Calu3 (cell line): ENCODE results near the gene TMEM256. TPM values are rescaled to one million over a fixed set of nuclear protein-coding genes. Genes with fewer than 3 reads are reported as not detected.

ENCODE experiments used
- BruUV-seq: library from RNA; stranded (reverse); fragments of 400-500 nt; replicated peaks from 2 replicates; lab custom pipeline; 2021; lab: Mats Ljungman, UMichigan
- CTCF ChIA-PET: fragments of 300-600 bp; sonication (Branson Sonifier 250); formaldehyde crosslinking; loops from one replicate; lab custom pipeline; 2022; ENCODE audit warnings: antibody characterized with exemption; lab: Charles Lee
- DNase-seq: peaks from one replicate; pipeline ENCODE4 v3.0.0; 2022
- H3K27ac Mint-ChIP-seq: one replicate; pipeline ENCODE4 v1.8.0; 2022; ENCODE audit warnings: mixed read lengths; ENCODE audit not compliant: unreplicated experiment
- H3K27me3 Mint-ChIP-seq: one replicate; pipeline ENCODE4 v1.8.0; 2022; ENCODE audit warnings: mixed read lengths; ENCODE audit not compliant: unreplicated experiment
- H3K36me3 Mint-ChIP-seq: one replicate; pipeline ENCODE4 v1.8.0; 2022; ENCODE audit warnings: mild to moderate bottlenecking, moderate library complexity, mixed read lengths; ENCODE audit not compliant: insufficient read depth, unreplicated experiment
- H3K4me1 Mint-ChIP-seq: one replicate; pipeline ENCODE4 v1.8.0; 2022; ENCODE audit warnings: mild to moderate bottlenecking, low read depth, mixed read lengths; ENCODE audit not compliant: unreplicated experiment
- H3K4me3 Mint-ChIP-seq: one replicate; pipeline ENCODE4 v1.8.0; 2022; ENCODE audit warnings: mild to moderate bottlenecking, low read depth, moderate library complexity, mixed read lengths; ENCODE audit not compliant: unreplicated experiment
- H3K9me3 Mint-ChIP-seq: one replicate; pipeline ENCODE4 v1.8.0; 2022; ENCODE audit warnings: low read depth, mixed read lengths; ENCODE audit not compliant: unreplicated experiment
- intact Hi-C: fragments of 100-400 bp; cut with micrococcal nuclease; formaldehyde crosslinking; loops from one replicate; pipeline ENCODE4 v1.10.0; 2022; ENCODE audit not compliant: unreplicated experiment
- total RNA-seq: library from RNA; stranded (reverse); gene quantifications from 2 replicates; pipeline ENCODE4 v1.2.3, GENCODE V29; 2022
- TF ChIP-seq, protein P1 (sequence below): fragments of 200-600 bp; IDR thresholded peaks from one replicate; pipeline ENCODE4 v1.8.0; 2022; ENCODE audit warnings: antibody characterized with exemption; ENCODE audit not compliant: unreplicated experiment

TMEM256 gene
- total RNA-seq, 1 experiment from 2014 or later: 47.8 TPM

DNA sequence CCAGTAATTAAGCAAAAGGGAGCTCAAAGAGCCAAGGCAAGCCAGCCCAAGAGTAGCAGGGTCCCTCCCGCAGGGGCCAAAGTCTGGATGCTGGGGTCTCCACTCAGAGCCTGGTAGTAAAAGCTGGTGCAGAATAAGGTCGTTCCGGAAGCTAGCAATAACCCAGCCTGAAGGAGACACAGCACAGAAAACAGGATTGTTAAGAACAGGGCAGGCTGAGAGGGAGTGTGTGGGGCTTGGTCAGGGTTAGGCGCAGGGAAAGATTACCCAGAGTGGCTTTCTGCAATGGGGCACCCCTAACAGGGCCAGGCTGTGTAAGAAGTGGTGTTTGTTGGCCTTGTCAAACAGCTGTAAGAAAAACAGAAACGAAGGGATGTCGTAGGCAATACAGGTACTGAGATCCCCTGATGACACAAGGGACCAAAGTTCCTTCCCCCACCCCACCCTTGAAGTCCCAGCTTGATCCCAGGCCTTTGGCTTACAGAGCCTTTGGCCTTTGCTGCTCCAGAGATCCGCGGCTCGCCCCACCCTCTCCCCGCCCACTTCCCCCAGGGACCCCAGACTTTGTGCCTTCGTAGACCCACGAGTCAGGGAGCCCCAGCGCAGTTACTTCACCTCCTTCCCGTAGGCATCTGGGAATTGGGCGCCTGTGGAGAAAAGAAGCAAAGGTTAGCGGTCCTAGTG is 712 bp downstream of the TMEM256 start:
- Mint-ChIP-seq H3K27me3 (peaks cover 17% of the 10 kb centered on the region), H3K9me3 (no peaks in the 10 kb centered on the region), H3K4me1 (peaks cover 9% of the 10 kb centered on the region), H3K27ac (no peak overlapping the region), H3K4me3 (peak overlapping the region; percentile 76), H3K36me3 (peaks cover 39% of the 10 kb centered on the region)
- BruUV-seq: TSS peak; percentile 62
- TF ChIP-seq, protein P1, sequence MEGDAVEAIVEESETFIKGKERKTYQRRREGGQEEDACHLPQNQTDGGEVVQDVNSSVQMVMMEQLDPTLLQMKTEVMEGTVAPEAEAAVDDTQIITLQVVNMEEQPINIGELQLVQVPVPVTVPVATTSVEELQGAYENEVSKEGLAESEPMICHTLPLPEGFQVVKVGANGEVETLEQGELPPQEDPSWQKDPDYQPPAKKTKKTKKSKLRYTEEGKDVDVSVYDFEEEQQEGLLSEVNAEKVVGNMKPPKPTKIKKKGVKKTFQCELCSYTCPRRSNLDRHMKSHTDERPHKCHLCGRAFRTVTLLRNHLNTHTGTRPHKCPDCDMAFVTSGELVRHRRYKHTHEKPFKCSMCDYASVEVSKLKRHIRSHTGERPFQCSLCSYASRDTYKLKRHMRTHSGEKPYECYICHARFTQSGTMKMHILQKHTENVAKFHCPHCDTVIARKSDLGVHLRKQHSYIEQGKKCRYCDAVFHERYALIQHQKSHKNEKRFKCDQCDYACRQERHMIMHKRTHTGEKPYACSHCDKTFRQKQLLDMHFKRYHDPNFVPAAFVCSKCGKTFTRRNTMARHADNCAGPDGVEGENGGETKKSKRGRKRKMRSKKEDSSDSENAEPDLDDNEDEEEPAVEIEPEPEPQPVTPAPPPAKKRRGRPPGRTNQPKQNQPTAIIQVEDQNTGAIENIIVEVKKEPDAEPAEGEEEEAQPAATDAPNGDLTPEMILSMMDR: no peak
- intact Hi-C loops: no loop called here
- CTCF ChIA-PET: interaction anchor here (0.6 to 1.4 kb wide), 4 partner anchors 9 to 378 kb away, joined by 3 to 7 read pairs (median 4); partner anchors contain the start of gene PLSCR3
- DNase-seq: no peak

GRCh38 chr17:7398612-7399011 is 5.3 kb downstream of the TMEM256 start:
- no TSS peak for BruUV-seq
- CTCF ChIA-PET: no interaction called here
- Mint-ChIP-seq H3K27me3 (no peaks in the 10 kb centered on the region), H3K9me3 (no peaks in the 10 kb centered on the region), H3K27ac (no peak overlapping the region), H3K36me3 (peaks cover 29% of the 10 kb centered on the region), H3K4me1 (peaks cover 8% of the 10 kb centered on the region), H3K4me3 (no peak overlapping the region)
- intact Hi-C loops: no loop called here
- TF ChIP-seq, protein P1: no peak
- DNase-seq: no peak

GRCh38 chr17:7396147-7396546 is 7.8 kb downstream of the TMEM256 start:
- DNase-seq: no peak
- intact Hi-C loops: no loop called here
- Mint-ChIP-seq H3K9me3 (no peaks in the 10 kb centered on the region), H3K4me1 (peaks cover 8% of the 10 kb centered on the region), H3K27ac (no peak overlapping the region), H3K4me3 (no peak overlapping the region), H3K36me3 (peaks cover 24% of the 10 kb centered on the region), H3K27me3 (no peaks in the 10 kb centered on the region)
- TF ChIP-seq, protein P1: no peak
- CTCF ChIA-PET: no interaction called here
- no TSS peak for BruUV-seq

DNA sequence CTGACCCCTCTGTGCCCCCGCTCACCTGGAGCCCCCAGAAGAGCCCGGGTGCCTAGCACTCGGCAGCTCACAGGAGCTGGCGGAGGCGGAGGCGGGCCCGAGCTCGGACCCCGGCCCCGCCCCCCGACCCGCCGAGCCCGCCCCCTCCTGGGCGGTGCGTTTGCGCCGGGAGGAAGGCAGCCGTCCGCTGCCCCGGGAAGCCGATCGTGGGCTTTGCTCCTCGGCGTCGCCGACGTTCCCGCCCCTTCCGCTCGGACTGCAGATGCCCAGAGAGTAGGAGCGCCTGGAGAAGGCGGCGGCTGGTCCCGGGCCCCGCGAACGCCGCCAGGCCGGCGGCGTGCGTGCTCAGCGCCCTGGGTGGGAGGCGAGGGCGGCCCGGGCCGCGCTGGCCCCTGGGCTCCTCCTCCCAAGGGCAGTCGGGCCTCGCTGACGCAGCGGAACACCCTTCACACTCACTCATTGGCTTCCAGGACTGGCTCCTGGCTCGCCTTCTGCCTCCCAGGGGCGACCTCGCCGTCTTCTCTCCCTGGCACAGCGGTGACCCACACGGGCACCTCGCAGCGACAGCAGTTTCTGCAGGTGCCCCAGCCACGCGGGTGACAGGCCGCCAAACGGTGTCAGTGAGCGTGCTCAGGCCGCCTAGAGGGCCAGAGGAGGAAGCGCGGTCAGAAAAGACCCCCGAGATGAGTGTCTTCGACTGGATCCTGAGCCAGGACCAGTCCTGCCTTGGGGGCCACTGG is 9.3 kb downstream of the TMEM256 start, which contains the start of gene PLSCR3:
TSS of gene PLSCR3 (minus strand) at position 74 of the 740 bp plus-strand sequence. CDS start 415 bp downstream, outside the sequence.
- no TSS peak for BruUV-seq
- Mint-ChIP-seq H3K9me3 (no peaks in the 10 kb centered on the region), H3K27me3 (no peaks in the 10 kb centered on the region), H3K27ac (peak within 1 kb of the TSS; percentile 35), H3K4me3 (peak within 1 kb of the TSS; percentile 82), H3K4me1 (peaks cover 8% of the 10 kb centered on the region), H3K36me3 (peaks cover 20% of the 10 kb centered on the region)
- DNase-seq: peak; percentile 86
- intact Hi-C loops: no loop called here
- CTCF ChIA-PET: interaction anchor here (0.6 to 1.4 kb wide), 4 partner anchors 9 to 136 kb away, joined by 3 to 6 read pairs (median 4); partner anchors contain the start of gene TMEM256
- TF ChIP-seq, protein P1: peak; percentile 35
